PC-9 (cell line): ENCODE measurements around the gene IMPA2. TPM values are rescaled to one million over a fixed set of nuclear protein-coding genes. Genes with fewer than 3 reads are reported as not detected.

Experiments used
- BruUV-seq: library from RNA; stranded (reverse); fragments of 400-500 nt; replicated peaks from 2 replicates; lab custom pipeline; 2021; lab: Mats Ljungman, UMichigan
- CTCF ChIA-PET: fragments of 300-600 bp; sonication (Branson Sonifier 250); formaldehyde crosslinking; loops from one replicate; lab custom pipeline; 2022; ENCODE audit warnings: antibody characterized with exemption; lab: Charles Lee
- POLR2A ChIA-PET: fragments of 300-600 bp; sonication (Branson Sonifier 250); formaldehyde crosslinking; loops from one replicate; lab custom pipeline; 2022; ENCODE audit warnings: antibody characterized with exemption; ENCODE audit not compliant: unreplicated experiment; lab: Charles Lee
- DNase-seq, 2 experiments: peaks; one replicate each; pipeline versions ENCODE4 v3.0.0 to v3.0.0-alpha.2; 2015 to 2022; ENCODE audit warnings: mixed read lengths in 1 of 2
- H2AFZ ChIP-seq: fragments of 200-600 bp; sonication (generic); 2 replicates; pipeline ENCODE4 v1.8.1; 2017; ENCODE audit warnings: antibody characterized with exemption
- H3F3A ChIP-seq: fragments of 200-600 bp; sonication (generic); 2 replicates; pipeline ENCODE4 v1.8.1; 2017; ENCODE audit warnings: antibody characterized with exemption, mild to moderate bottlenecking, low read depth; ENCODE audit not compliant: insufficient read depth
- H3K27ac ChIP-seq: fragments of 200-600 bp; sonication (generic); 2 replicates; pipeline ENCODE4 v1.6.1; 2016; ENCODE audit warnings: mixed run types
- H3K27me3 ChIP-seq: fragments of 200-600 bp; sonication (generic); 2 replicates; pipeline ENCODE4 v1.6.1; 2016; ENCODE audit warnings: low read depth, mixed run types; ENCODE audit not compliant: insufficient read depth
- H3K36me3 ChIP-seq: fragments of 200-600 bp; sonication (generic); 2 replicates; pipeline ENCODE4 v1.6.1; 2016; ENCODE audit warnings: low read depth, mixed run types
- H3K4me1 ChIP-seq: fragments of 200-600 bp; sonication (generic); replicated peaks from 2 replicates; pipeline ENCODE4 v1.6.1; 2016; ENCODE audit warnings: mixed run types; ENCODE audit not compliant: insufficient read depth
- H3K4me2 ChIP-seq: fragments of 200-600 bp; sonication (generic); 2 replicates; pipeline ENCODE4 v1.6.1; 2017; ENCODE audit warnings: mixed run types
- H3K4me3 ChIP-seq: fragments of 200-600 bp; sonication (generic); 2 replicates; pipeline ENCODE4 v1.6.1; 2016; ENCODE audit warnings: mixed run types
- H3K79me2 ChIP-seq: fragments of 200-600 bp; sonication (generic); 2 replicates; pipeline ENCODE4 v1.6.1; 2017; ENCODE audit warnings: low read depth, mixed run types
- H3K9me2 ChIP-seq: fragments of 200-600 bp; sonication (generic); 2 replicates; pipeline ENCODE4 v1.8.1; 2017; ENCODE audit warnings: mild to moderate bottlenecking; ENCODE audit not compliant: insufficient read depth
- H3K9me3 ChIP-seq: fragments of 200-600 bp; sonication (generic); 2 replicates; pipeline ENCODE4 v1.8.1; 2016; ENCODE audit warnings: low read depth; ENCODE audit not compliant: insufficient read depth
- H4K20me1 ChIP-seq: fragments of 200-600 bp; sonication (generic); 2 replicates; pipeline ENCODE4 v1.8.1; 2017; ENCODE audit not compliant: insufficient read depth
- CTCF ChIP-seq: fragments of 200-600 bp; sonication (generic); conservative IDR thresholded peaks from 2 replicates; pipeline ENCODE4 v1.6.1; 2017; ENCODE audit warnings: mixed run types, antibody characterized with exemption, mild to moderate bottlenecking, moderate library complexity
- EZH2 ChIP-seq: fragments of 200-600 bp; sonication (generic); IDR thresholded peaks from 2 replicates; pipeline ENCODE4 v1.8.0; 2017; ENCODE audit warnings: antibody characterized with exemption, low read depth
- intact Hi-C: fragments of 100-400 bp; cut with micrococcal nuclease; formaldehyde crosslinking; loops from one replicate; pipeline ENCODE4 v1.10.0; 2022; ENCODE audit not compliant: unreplicated experiment
- total RNA-seq: library from RNA; stranded (reverse); gene quantifications from 2 replicates; pipeline ENCODE4 v1.2.3, GENCODE V29; 2021

IMPA2 gene
- total RNA-seq, 1 experiment from 2014 or later: 91.4 TPM

GRCh38 chr18:12017081-12017480 lies 35.8 kb downstream of the IMPA2 start:
- BruUV-seq: no TSS peak
- no peak overlapping the region for H3K4me3 ChIP-seq
- no peaks in the 10 kb centered on the region for H3K27me3 ChIP-seq
- peaks cover 16% of the 10 kb centered on the region for H3K4me1 ChIP-seq
- no peaks in the 10 kb centered on the region for H3K79me2 ChIP-seq
- no peak overlapping the region for H3K27ac ChIP-seq
- intact Hi-C loops: no loop called here
- no peak overlapping the region for H3K4me2 ChIP-seq
- no peak for DNase-seq
- no peaks in the 10 kb centered on the region for H4K20me1 ChIP-seq
- no peaks in the 10 kb centered on the region for H3K36me3 ChIP-seq
- no peak overlapping the region for H2AFZ ChIP-seq
- ChIA-PET CTCF (no interaction called here), POLR2A (no interaction called here)
- TF ChIP-seq CTCF: no peak
- no peak for TF ChIP-seq EZH2
- H3K9me2 ChIP-seq: no peaks in the 10 kb centered on the region
- peaks cover 10% of the 10 kb centered on the region; the same call in 1 of the 2 replicates for H3F3A ChIP-seq
- no peaks in the 10 kb centered on the region for H3K9me3 ChIP-seq

GRCh38 chr18:12018861-12019260 lies 37.6 kb downstream of the IMPA2 start:
- TF ChIP-seq EZH2 (no peak), CTCF (no peak)
- peaks cover 10% of the 10 kb centered on the region; the same call in 1 of the 2 replicates for H3F3A ChIP-seq
- H3K4me1 ChIP-seq: peaks cover 16% of the 10 kb centered on the region
- DNase-seq: no peak
- POLR2A ChIA-PET: no interaction called here
- no peaks in the 10 kb centered on the region for H3K36me3 ChIP-seq
- H3K4me3 ChIP-seq: no peak overlapping the region
- H3K4me2 ChIP-seq: no peak overlapping the region
- H3K79me2 ChIP-seq: no peaks in the 10 kb centered on the region
- H2AFZ ChIP-seq: no peak overlapping the region
- no peak overlapping the region for H3K27ac ChIP-seq
- H3K9me2 ChIP-seq: no peaks in the 10 kb centered on the region
- intact Hi-C loops: no loop called here
- no peaks in the 10 kb centered on the region for H3K9me3 ChIP-seq
- CTCF ChIA-PET: interaction anchor here (0.6 kb wide), 1 partner anchor 15 kb away, joined by 6 read pairs; no protein-coding TSS in a partner anchor
- no TSS peak for BruUV-seq
- no peaks in the 10 kb centered on the region for H4K20me1 ChIP-seq
- H3K27me3 ChIP-seq: no peaks in the 10 kb centered on the region

GRCh38 chr18:12021077-12021476 lies 39.8 kb downstream of the IMPA2 start:
- intact Hi-C loops: no loop called here
- H3F3A ChIP-seq: peaks cover 5% of the 10 kb centered on the region; the same call in 1 of the 2 replicates
- TF ChIP-seq EZH2 (no peak), CTCF (no peak)
- no peaks in the 10 kb centered on the region for H3K9me3 ChIP-seq
- CTCF ChIA-PET: no interaction called here
- no peak overlapping the region for H2AFZ ChIP-seq
- no peak overlapping the region for H3K4me2 ChIP-seq
- no peaks in the 10 kb centered on the region for H3K79me2 ChIP-seq
- no peaks in the 10 kb centered on the region for H3K36me3 ChIP-seq
- POLR2A ChIA-PET: interaction anchor here (0.6 kb wide), 1 partner anchor 24 kb away, joined by 4 read pairs; no protein-coding TSS in a partner anchor
- no peaks in the 10 kb centered on the region for H4K20me1 ChIP-seq
- no peaks in the 10 kb centered on the region for H3K27me3 ChIP-seq
- no peaks in the 10 kb centered on the region for H3K9me2 ChIP-seq
- no peak overlapping the region for H3K27ac ChIP-seq
- peaks cover 3% of the 10 kb centered on the region; the same call in 1 of the 2 replicates for H3K4me1 ChIP-seq
- BruUV-seq: no TSS peak
- no peak for DNase-seq
- no peak overlapping the region for H3K4me3 ChIP-seq
